ELR (cell line): ENCODE data around the gene CCL25.

Experiments
- DNase-seq: peaks from one replicate; pipeline ENCODE4 v3.0.0-alpha.2; 2015; ENCODE audit warnings: low read depth

The CCL25 gene

GRCh38 chr19:8109890-8110662 is 57.5 kb downstream of the CCL25 start:
- DNase-seq: no peak

GRCh38 chr19:8110931-8111330 is 58.4 kb downstream of the CCL25 start:
- no peak for DNase-seq

GRCh38 chr19:8111376-8111775 is 58.8 kb downstream of the CCL25 start:
- no peak for DNase-seq
